HepG2 (cell line): Measurements from ENCODE around the gene CIROP. TPM values are rescaled to one million over a fixed set of nuclear protein-coding genes. Genes with fewer than 3 reads are reported as not detected.

Experiments used
- ATAC-seq: fragments of 200-7000 bp; cut with Tn5 transposase; 3 replicates; pipeline ENCODE4 v1.9.1; 2020; ENCODE audit warnings: mild to moderate bottlenecking, moderate library complexity
- BruUV-seq: library from RNA; stranded (reverse); fragments of 400-500 nt; replicated peaks from 2 replicates; lab custom pipeline; 2021; lab: Mats Ljungman, UMichigan
- CTCF ChIA-PET: fragments of 300-600 bp; formaldehyde crosslinking; extraction: SDS; loops from one replicate; lab custom pipeline; 2021; ENCODE audit warnings: low total read pairs, inconsistent platforms, low intra/inter-chr PET ratio; lab: Yijun Ruan, JAX
- POLR2A ChIA-PET: fragments of 350-600 bp; sonication (Branson Sonifier 250); formaldehyde crosslinking; loops from one replicate; lab custom pipeline; 2020; ENCODE audit warnings: antibody characterized with exemption, inconsistent platforms; lab: Yijun Ruan, JAX
- DNase-seq: peaks from one replicate; pipeline ENCODE4 v3.0.0-alpha.2; 2015; ENCODE audit warnings: low spot score
- FAIRE-seq: peaks from 3 replicates; lab custom pipeline; 2011; peaks lifted over from hg19 to GRCh38; lab: Jason Lieb, UNC
- H2AFZ ChIP-seq: one replicate; pipeline ENCODE4 v1.6.1; 2011; ENCODE audit warnings: low read length, inconsistent platforms
- H3K27ac ChIP-seq: fragments of 300-600 bp; 3 replicates; pipeline ENCODE4 v1.8.0; 2011; ENCODE audit warnings: mixed run types, mild to moderate bottlenecking, mixed read lengths, low read length, inconsistent platforms; ENCODE audit not compliant: insufficient read depth; ENCODE audit errors: extremely low read length
- H3K27me3 ChIP-seq, 2 experiments: fragments of 200-600 bp in 1 of 2; 2 replicates in 1 of 2; 3 replicates in 1 of 2; pipeline versions ENCODE4 v1.6.0 to v1.8.0; 2011; ENCODE audit warnings: low read length in 2 of 2, mild to moderate bottlenecking in 2 of 2, moderate library complexity in 2 of 2, inconsistent platforms in 1 of 2; ENCODE audit not compliant: insufficient read depth in 2 of 2, control insufficient read depth in 1 of 2
- H3K36me3 ChIP-seq, 2 experiments: fragments of 200-600 bp in 1 of 2; replicated peaks in 1 of 2; 2 replicates in 1 of 2; 3 replicates in 1 of 2; pipeline versions ENCODE4 v1.5.1 to v1.8.0; 2011; ENCODE audit warnings: low read length in 2 of 2, inconsistent platforms in 1 of 2; ENCODE audit not compliant: insufficient read depth in 2 of 2, control insufficient read depth in 1 of 2
- H3K4me1 ChIP-seq: 2 replicates; pipeline ENCODE4 v1.5.1; 2012; ENCODE audit warnings: low read length, inconsistent platforms; ENCODE audit not compliant: insufficient read depth
- H3K4me2 ChIP-seq: 2 replicates; pipeline ENCODE4 v1.6.0; 2011; ENCODE audit warnings: low read depth, low read length, inconsistent platforms
- H3K4me3 ChIP-seq, 3 experiments: fragments of 200-600 bp in 1 of 3; sonication (generic), shearing (Covaris generic) in 1 of 3; replicated peaks in 1 of 3; 2 replicates each; pipeline ENCODE4 v1.5.1; 2011 to 2016; ENCODE audit warnings: low read length in 3 of 3, inconsistent platforms in 2 of 3, low read depth in 2 of 3, mild to moderate bottlenecking in 2 of 3, control low read depth in 1 of 3, mixed read lengths in 1 of 3; ENCODE audit not compliant: insufficient read depth in 1 of 3
- H3K79me2 ChIP-seq: one replicate; pipeline ENCODE4 v1.6.1; 2011; ENCODE audit warnings: low read length, inconsistent platforms; ENCODE audit not compliant: insufficient read depth
- H3K9ac ChIP-seq: 2 replicates; pipeline ENCODE4 v1.6.0; 2011; ENCODE audit warnings: mild to moderate bottlenecking, low read depth, low read length, inconsistent platforms; ENCODE audit not compliant: insufficient read depth
- H3K9me3 ChIP-seq: 2 replicates; pipeline ENCODE4 v1.5.1; 2012; ENCODE audit warnings: mild to moderate bottlenecking, low read length
- H4K20me1 ChIP-seq: 2 replicates; pipeline ENCODE4 v1.6.0; 2011; ENCODE audit warnings: inconsistent platforms, mild to moderate bottlenecking, low read length, moderate library complexity; ENCODE audit not compliant: insufficient read depth
- ATM ChIP-seq: fragments of 450-650 bp; IDR thresholded peaks from 2 replicates; pipeline ENCODE4 v1.7.1; 2017; ENCODE audit warnings: mild to moderate bottlenecking, borderline replicate concordance
- FOXP4 ChIP-seq: sonication (generic); formaldehyde crosslinking; IDR thresholded peaks from 2 replicates; pipeline ENCODE4 v1.4.0; 2020; ENCODE audit warnings: missing genetic modification reagents
- IRX3 ChIP-seq: sonication (generic); formaldehyde crosslinking; IDR thresholded peaks from 2 replicates; pipeline ENCODE4 v1.8.1; 2023; ENCODE audit warnings: mild to moderate bottlenecking, low read depth, missing genetic modification reagents, borderline replicate concordance
- MED1 ChIP-seq: sonication (generic); formaldehyde crosslinking; IDR thresholded peaks from 2 replicates; pipeline ENCODE4 v1.4.0; 2020; ENCODE audit warnings: missing genetic modification reagents
- REL ChIP-seq: sonication (generic); formaldehyde crosslinking; conservative IDR thresholded peaks from 2 replicates; pipeline ENCODE4 v1.8.0; 2022; ENCODE audit warnings: mild to moderate bottlenecking, missing genetic modification reagents, moderate library complexity
- RFX1 ChIP-seq: fragments of 450-650 bp; IDR thresholded peaks from 2 replicates; pipeline ENCODE4 v1.6.1; 2017
- RFX3 ChIP-seq: IDR thresholded peaks from 2 replicates; pipeline ENCODE4 v1.6.1; 2016; ENCODE audit warnings: missing biosample characterization, missing genetic modification reagents
- ZNF639 ChIP-seq: conservative IDR thresholded peaks from 2 replicates; pipeline ENCODE4 v1.6.1; 2018; ENCODE audit warnings: missing genetic modification reagents
- ZNF850 ChIP-seq: sonication (generic); formaldehyde crosslinking; conservative IDR thresholded peaks from 2 replicates; pipeline ENCODE4 v1.9.0; 2021; ENCODE audit warnings: mild to moderate bottlenecking, missing genetic modification reagents
- WGBS: methylation state at CpG from one replicate; pipeline ENCODE4 v1.1.6; 2017; ENCODE audit warnings: low lambda C conversion rate; 5-methylcytosine and 5-hydroxymethylcytosine counted together
- in situ Hi-C: cut with HindIII; loops from 2 replicates; pipeline ENCODE4 v1.10.0; 2017; ENCODE audit warnings: low pct_unique_long_range_greater_than_20kb; ENCODE audit not compliant: extremely low pct_ligation_motif_present
- intact Hi-C: fragments of 100-400 bp; cut with micrococcal nuclease; formaldehyde crosslinking; loops from one replicate; pipeline ENCODE4 v1.10.0; 2022; ENCODE audit not compliant: unreplicated experiment
- polyA plus RNA-seq, 8 experiments: library from polyadenylated mRNA; depleted of rRNA in 3 of 8; stranded (reverse) in 7 of 8; unstranded in 1 of 8; fragments of >200 nt; fragmentation: Illumina TruSeq in 4 of 8; extraction: Trizol in 4 of 8; gene quantifications; 2 replicates each; pipeline versions ENCODE4 v1.2.1 to v1.2.3, GENCODE V29; 2011 to 2016; ENCODE audit warnings: low read depth in 4 of 8, missing spikeins in 1 of 8, mixed read lengths in 1 of 8; ENCODE audit not compliant: insufficient read depth in 1 of 8
- total RNA-seq, 5 experiments: library from RNA; depleted of rRNA; stranded (reverse); fragments of >200 nt; fragmentation: Illumina TruSeq; extraction: Trizol; gene quantifications; 2 replicates each; pipeline ENCODE4 v1.2.3, GENCODE V29; 2016; ENCODE audit warnings: low read depth in 1 of 5

Gene CIROP
- total and polyA plus RNA-seq, 2 of the 13 experiments (the other 11 are each of a cell fraction or from before 2014, with no cell fraction given) = 0.07 TPM; not detected in 1

GRCh38 chr14:23143911-23144310, 39.1 kb upstream of the CIROP start:
- Histone ChIP-seq H3K9ac (no peak overlapping the region), H4K20me1 (no peaks in the 10 kb centered on the region), H3K9me3 (no peaks in the 10 kb centered on the region), H3K4me2 (no peak overlapping the region), H3K4me3 (no peak overlapping the region), H3K4me1 (no peaks in the 10 kb centered on the region), H3K27ac (no peak overlapping the region), H3K27me3 (peaks cover 8 to 43% of the 10 kb centered on the region in 2 experiments), H3K79me2 (no peaks in the 10 kb centered on the region), H2AFZ (no peak overlapping the region), H3K36me3 (no peaks in the 10 kb centered on the region)
- intact Hi-C loops = no loop called here
- FAIRE-seq = no peak
- BruUV-seq = no TSS peak
- in situ Hi-C loops = no loop called here
- POLR2A ChIA-PET = no interaction called here
- DNase-seq = no peak
- no peak for TF ChIP-seq ZNF639
- TF ChIP-seq IRX3 (CRISPR knock-in tag) = no peak
- TF ChIP-seq MED1 = no peak
- TF ChIP-seq ATM = no peak
- TF ChIP-seq FOXP4 (CRISPR knock-in tag) = no peak
- TF ChIP-seq ZNF850 (CRISPR knock-in tag) = no peak
- TF ChIP-seq RFX1 = no peak
- TF ChIP-seq RFX3 (CRISPR knock-in tag) = no peak
- TF ChIP-seq REL (CRISPR knock-in tag) = no peak
- CTCF ChIA-PET = no interaction called here
- 0% methylated on average over 1 of the region's 1 CpG for WGBS
- ATAC-seq = no peak
